Measurements from ENCODE around the gene RTTN. TPM values are rescaled to one million over a fixed set of nuclear protein-coding genes. Genes with fewer than 3 reads are reported as not detected.

Gene RTTN
- polyA plus RNA-seq, 1 of the 3 experiments (the other 2 are of a cell fraction) = 4.7 TPM

DNA sequence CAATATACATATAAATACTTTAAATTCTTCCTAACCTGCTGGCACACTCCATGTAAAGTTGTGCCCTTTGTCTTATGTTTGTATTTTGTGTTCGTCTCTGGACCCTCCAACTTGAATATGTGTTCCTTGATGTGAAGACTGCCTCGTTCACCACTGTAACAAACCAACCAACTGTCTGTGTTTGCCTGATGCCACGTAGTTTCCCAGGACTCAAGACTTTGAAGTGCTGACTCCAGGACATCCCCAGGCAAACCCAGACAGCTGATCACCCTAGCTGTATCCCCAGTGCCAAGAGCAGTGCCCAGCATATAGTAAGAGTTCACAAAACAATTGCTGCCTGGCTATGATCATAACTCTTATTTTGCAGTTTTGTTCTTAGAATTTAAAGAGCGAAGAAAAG is 242.3 kb downstream of the RTTN start:
- 87% methylated on average over 4 of the region's 4 CpGs for WGBS (ENCODE audit: low lambda C conversion rate)
- Histone ChIP-seq H3K9me2 (no peaks in the 10 kb centered on the region), H3F3A (replicated peaks; ENCODE audit: insufficient read depth) (no peaks in the 10 kb centered on the region), H3K27ac (ENCODE audit: low read depth in 2 of 2, low read length in 1 of 2) (no peak overlapping the region), H3K27me3 (ENCODE audit: insufficient read depth) (no peaks in the 10 kb centered on the region), H3K4me1 (ENCODE audit: control insufficient read depth in 1 of 2, insufficient read depth in 2 of 2, low read depth in 1 of 2, low read length in 1 of 2) (no peaks in the 10 kb centered on the region; a peak in 1 of 4 replicates), H3K9ac (no peak overlapping the region), H3K36me3 (replicated peaks in 1 of 2; ENCODE audit: control insufficient read depth in 1 of 2, insufficient read depth in 2 of 2, low read length in 1 of 2) (no peaks in the 10 kb centered on the region), H2AFZ (ENCODE audit: low read depth) (no peak overlapping the region), H4K20me1 (ENCODE audit: insufficient read depth) (no peaks in the 10 kb centered on the region), H3K9me3 (no peaks in the 10 kb centered on the region), H3K4me2 (no peak overlapping the region), H3K79me2 (ENCODE audit: insufficient read depth) (no peaks in the 10 kb centered on the region), H3K4me3 (ENCODE audit: low read depth in 2 of 2, low read length in 1 of 2) (no peak overlapping the region)
- ChIA-PET POLR2A (no interaction called here), CTCF (no interaction called here)
- TF ChIP-seq RAD21 (IDR thresholded peaks at IDR 0.05; ENCODE audit: low read length) (no peak), EZH2phosphoT487 (IDR thresholded peaks at IDR 0.05; ENCODE audit: borderline replicate concordance, low read depth) (no peak), EP300 (IDR thresholded peaks at IDR 0.05; ENCODE audit: borderline replicate concordance in 1 of 2, low read depth in 1 of 2, low read length in 1 of 2) (no peak), MEF2A (IDR thresholded peaks at IDR 0.05; ENCODE audit: borderline replicate concordance, low read depth) (no peak), RCOR1 (IDR thresholded peaks at IDR 0.05; ENCODE audit: low read length) (no peak), FOXM1 (IDR thresholded peaks at IDR 0.05; ENCODE audit: low read depth) (no peak), JUND (IDR thresholded peaks at IDR 0.05) (no peak)
- TF ChIP-seq, protein P1, sequence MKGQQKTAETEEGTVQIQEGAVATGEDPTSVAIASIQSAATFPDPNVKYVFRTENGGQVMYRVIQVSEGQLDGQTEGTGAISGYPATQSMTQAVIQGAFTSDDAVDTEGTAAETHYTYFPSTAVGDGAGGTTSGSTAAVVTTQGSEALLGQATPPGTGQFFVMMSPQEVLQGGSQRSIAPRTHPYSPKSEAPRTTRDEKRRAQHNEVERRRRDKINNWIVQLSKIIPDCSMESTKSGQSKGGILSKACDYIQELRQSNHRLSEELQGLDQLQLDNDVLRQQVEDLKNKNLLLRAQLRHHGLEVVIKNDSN (IDR thresholded peaks at IDR 0.05; ENCODE audit: borderline replicate concordance, low read depth) = no peak
- TF ChIP-seq, protein P2, sequence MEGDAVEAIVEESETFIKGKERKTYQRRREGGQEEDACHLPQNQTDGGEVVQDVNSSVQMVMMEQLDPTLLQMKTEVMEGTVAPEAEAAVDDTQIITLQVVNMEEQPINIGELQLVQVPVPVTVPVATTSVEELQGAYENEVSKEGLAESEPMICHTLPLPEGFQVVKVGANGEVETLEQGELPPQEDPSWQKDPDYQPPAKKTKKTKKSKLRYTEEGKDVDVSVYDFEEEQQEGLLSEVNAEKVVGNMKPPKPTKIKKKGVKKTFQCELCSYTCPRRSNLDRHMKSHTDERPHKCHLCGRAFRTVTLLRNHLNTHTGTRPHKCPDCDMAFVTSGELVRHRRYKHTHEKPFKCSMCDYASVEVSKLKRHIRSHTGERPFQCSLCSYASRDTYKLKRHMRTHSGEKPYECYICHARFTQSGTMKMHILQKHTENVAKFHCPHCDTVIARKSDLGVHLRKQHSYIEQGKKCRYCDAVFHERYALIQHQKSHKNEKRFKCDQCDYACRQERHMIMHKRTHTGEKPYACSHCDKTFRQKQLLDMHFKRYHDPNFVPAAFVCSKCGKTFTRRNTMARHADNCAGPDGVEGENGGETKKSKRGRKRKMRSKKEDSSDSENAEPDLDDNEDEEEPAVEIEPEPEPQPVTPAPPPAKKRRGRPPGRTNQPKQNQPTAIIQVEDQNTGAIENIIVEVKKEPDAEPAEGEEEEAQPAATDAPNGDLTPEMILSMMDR (IDR thresholded peaks at IDR 0.05) = no peak
- TF ChIP-seq, protein P3, sequence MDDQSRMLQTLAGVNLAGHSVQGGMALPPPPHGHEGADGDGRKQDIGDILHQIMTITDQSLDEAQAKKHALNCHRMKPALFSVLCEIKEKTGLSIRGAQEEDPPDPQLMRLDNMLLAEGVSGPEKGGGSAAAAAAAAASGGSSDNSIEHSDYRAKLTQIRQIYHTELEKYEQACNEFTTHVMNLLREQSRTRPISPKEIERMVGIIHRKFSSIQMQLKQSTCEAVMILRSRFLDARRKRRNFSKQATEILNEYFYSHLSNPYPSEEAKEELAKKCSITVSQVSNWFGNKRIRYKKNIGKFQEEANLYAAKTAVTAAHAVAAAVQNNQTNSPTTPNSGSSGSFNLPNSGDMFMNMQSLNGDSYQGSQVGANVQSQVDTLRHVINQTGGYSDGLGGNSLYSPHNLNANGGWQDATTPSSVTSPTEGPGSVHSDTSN (IDR thresholded peaks at IDR 0.05) = no peak
- TF ChIP-seq, protein P4, sequence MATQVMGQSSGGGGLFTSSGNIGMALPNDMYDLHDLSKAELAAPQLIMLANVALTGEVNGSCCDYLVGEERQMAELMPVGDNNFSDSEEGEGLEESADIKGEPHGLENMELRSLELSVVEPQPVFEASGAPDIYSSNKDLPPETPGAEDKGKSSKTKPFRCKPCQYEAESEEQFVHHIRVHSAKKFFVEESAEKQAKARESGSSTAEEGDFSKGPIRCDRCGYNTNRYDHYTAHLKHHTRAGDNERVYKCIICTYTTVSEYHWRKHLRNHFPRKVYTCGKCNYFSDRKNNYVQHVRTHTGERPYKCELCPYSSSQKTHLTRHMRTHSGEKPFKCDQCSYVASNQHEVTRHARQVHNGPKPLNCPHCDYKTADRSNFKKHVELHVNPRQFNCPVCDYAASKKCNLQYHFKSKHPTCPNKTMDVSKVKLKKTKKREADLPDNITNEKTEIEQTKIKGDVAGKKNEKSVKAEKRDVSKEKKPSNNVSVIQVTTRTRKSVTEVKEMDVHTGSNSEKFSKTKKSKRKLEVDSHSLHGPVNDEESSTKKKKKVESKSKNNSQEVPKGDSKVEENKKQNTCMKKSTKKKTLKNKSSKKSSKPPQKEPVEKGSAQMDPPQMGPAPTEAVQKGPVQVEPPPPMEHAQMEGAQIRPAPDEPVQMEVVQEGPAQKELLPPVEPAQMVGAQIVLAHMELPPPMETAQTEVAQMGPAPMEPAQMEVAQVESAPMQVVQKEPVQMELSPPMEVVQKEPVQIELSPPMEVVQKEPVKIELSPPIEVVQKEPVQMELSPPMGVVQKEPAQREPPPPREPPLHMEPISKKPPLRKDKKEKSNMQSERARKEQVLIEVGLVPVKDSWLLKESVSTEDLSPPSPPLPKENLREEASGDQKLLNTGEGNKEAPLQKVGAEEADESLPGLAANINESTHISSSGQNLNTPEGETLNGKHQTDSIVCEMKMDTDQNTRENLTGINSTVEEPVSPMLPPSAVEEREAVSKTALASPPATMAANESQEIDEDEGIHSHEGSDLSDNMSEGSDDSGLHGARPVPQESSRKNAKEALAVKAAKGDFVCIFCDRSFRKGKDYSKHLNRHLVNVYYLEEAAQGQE (IDR thresholded peaks at IDR 0.05; ENCODE audit: low read depth, low read length) = no peak
- DNase-seq = no peak

Data from SK-N-SH (cell line).